GM18951 (cell line): ENCODE data around the gene ARL8A.

Experiments
- POLR2A ChIP-seq: IDR thresholded peaks from 4 replicates; pipeline ENCODE4 v1.6.1; 2011; ENCODE audit warnings: mild to moderate bottlenecking; ENCODE audit not compliant: insufficient read length, insufficient read depth; ENCODE audit errors: extremely low read depth
- in situ Hi-C: fragments of 300-500 bp; cut with MboI; formaldehyde crosslinking; loops from one replicate; pipeline ENCODE4 v1.12.0; 2022; ENCODE audit warnings: low sequenced_read_pairs, mixed read lengths, inconsistent platforms; ENCODE audit not compliant: unreplicated experiment

ARL8A gene

DNA sequence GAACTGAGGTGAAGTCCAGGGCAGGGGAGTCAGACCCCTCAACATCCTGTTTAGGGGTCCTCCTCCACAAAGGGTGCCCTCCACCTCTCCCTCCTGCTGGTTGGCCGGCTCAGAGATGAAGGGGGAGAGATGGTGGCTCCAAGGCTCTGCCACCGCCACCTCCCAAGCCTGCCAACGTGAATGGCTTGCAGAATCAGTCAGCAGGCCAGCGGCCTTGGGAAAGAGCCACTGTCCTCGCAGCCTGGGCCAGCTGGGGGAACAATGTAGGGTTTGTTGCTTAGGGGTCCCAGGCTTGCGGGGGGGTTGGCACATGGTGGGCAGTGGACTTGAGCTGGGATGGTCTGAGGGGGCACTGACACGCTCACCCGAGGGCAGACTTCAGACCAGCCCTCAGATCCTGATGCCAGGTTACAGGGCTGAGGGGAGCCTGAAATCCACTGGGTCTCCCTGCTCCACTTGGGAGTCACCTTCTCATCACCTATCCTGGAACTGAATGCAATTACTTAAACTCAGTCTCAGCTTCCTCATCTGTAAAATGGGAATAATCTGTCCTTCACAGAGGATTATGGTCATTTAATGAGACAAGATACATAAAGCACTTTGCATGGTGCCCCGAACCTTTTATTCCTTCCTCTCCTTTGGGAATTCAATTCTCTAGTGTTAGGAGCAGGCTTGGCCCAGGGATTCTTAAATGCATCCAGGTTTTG is 13.6 kb downstream of the ARL8A start:
- no peak for TF ChIP-seq POLR2A
- in situ Hi-C loops: no loop called here

DNA sequence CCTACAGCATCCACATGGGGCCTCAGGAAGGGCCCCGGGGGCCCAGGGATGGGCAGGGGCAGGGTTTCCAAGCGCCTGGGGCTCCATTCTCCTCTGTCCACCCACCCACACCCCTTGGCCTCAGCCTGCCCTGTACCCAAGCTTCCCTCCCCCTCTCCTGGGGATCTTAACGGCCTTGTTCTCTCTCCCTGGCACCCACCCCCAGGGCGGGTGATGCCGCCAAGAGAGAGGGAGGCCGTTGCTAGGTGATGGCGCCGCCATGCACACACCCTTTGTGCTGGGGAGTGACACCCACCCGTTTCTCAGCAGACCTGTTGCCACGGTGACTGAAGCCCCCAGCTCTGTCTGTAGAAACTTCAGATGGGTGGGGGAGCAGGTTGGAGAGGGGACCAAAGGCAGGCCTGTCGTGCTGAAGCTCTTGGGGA is 14.2 kb downstream of the ARL8A start:
- in situ Hi-C loops: no loop called here
- TF ChIP-seq POLR2A: no peak

DNA sequence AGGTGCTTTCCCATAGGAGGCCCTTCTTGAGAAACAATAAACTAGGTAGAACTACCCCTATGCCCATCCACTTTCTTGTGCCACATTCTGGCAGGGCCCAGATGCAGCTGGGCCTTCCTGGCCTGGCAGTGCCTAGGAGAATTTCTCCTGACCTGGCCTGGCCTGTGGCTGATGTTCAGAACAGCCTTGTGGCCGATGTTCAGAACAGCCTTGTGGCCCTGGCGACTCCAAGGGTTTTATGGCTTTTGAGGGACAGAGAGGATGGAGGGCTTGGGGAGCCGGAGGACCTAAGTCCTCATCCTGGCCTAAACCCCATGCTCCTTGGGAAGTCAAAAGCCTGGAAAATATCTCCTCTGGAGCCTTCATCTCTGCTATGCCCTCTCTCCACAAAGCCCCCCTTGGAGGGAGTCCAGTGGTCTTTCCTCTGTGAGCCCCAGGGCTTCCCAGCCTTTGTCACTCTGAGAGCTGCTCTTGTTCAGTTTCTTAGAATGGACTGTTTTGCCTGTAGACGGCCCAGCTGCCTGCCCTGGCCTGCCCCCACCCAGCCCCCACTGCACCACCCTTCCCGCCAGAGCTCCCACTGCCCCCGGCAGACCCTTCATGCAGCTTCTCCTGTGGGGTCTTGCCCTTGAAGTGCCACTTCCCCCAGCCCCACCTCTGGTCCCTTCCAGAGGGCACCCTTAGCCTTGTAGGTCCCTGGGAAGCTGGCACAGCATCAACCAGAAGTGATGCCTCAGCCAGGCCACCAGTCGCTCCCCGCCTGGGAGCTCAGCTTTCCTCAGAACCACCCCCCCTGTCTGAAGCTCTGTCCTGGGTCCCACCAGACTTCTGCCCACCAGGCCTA is 14.9 kb downstream of the ARL8A start:
- in situ Hi-C loops: loop anchor here (10.0 kb wide), 1 partner anchor 235 kb away; no protein-coding TSS in a partner anchor
- TF ChIP-seq POLR2A: no peak

DNA sequence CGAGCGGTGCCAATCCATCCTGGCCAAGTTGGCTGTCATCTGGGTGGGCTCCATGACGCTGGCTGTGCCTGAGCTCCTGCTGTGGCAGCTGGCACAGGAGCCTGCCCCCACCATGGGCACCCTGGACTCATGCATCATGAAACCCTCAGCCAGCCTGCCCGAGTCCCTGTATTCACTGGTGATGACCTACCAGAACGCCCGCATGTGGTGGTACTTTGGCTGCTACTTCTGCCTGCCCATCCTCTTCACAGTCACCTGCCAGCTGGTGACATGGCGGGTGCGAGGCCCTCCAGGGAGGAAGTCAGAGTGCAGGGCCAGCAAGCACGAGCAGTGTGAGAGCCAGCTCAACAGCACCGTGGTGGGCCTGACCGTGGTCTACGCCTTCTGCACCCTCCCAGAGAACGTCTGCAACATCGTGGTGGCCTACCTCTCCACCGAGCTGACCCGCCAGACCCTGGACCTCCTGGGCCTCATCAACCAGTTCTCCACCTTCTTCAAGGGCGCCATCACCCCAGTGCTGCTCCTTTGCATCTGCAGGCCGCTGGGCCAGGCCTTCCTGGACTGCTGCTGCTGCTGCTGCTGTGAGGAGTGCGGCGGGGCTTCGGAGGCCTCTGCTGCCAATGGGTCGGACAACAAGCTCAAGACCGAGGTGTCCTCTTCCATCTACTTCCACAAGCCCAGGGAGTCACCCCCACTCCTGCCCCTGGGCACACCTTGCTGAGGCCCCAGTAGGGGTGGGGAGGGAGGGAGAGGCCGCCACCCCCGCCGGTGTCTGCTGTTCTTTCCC is 16.5 kb downstream of the ARL8A start:
- no peak for TF ChIP-seq POLR2A
- in situ Hi-C loops: loop anchor here (10.0 kb wide), 1 partner anchor 233 kb away; no protein-coding TSS in a partner anchor

DNA sequence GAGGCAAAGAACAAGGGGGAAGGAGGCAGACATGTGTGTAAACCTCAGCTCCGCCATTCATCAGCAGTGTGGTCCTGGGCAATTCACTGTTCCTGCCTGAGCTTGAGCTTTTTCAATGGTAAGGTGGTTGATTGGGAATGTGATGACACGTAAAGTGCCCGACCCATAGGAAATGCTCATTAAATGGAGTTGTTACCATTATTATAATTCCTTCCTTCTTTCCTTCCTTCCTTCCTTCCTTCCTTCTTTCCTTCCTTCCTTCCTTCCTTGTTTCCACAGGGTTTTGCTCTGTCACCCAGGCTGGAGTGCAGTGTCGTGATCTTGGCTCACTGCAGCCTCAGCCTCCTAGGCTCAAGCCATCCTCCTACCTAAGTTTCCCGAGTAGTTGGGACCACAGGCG is 17.5 kb downstream of the ARL8A start:
- in situ Hi-C loops: loop anchor here (10.0 kb wide), 1 partner anchor 232 kb away; no protein-coding TSS in a partner anchor

DNA sequence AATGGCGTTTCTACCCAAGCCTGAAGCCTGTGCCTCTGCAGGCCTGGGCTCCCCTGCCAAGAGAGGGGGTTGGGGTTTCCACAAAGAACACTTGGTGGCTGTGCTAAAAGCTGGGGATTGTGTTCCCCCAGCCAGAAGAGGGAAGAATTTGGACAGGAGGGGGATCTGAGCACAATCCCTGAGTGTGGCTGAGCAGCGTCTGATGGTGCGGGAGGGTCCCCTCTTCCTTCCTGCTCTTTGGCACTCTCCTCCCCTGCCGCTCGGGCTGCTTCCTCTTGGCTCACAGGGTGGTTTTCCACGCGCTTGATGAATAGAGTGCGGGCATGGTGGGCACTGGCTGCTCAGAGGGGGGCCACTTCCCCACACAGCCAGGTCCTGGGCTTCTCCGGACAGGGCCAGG is 18.1 kb downstream of the ARL8A start:
- TF ChIP-seq POLR2A: no peak
- in situ Hi-C loops: loop anchor here (10.0 kb wide), 1 partner anchor 232 kb away; no protein-coding TSS in a partner anchor

More for the DNA sequence above, 17.5 kb downstream of the ARL8A start:
- no peak for TF ChIP-seq POLR2A

DNA sequence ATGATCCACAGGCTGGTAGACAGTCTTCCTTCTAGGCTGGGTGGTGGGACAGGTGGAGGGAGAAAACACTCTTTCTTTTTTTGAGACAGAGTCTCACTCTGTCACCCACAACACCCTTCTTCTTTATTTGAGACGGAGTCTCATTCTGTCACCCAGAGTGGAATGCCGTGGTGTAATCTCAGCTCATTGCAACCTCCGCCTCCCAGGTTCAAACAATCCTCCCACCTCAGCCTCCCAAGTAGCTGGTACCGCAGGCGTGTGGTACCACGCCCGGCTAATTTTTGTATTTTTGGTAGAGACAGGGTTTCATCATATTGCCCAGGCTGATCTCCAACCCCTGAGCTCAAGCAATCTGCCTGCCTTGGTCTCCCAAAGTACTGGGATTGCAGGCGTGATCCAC is 18.9 kb downstream of the ARL8A start:
- in situ Hi-C loops: loop anchor here (10.0 kb wide), 1 partner anchor 231 kb away; no protein-coding TSS in a partner anchor

DNA sequence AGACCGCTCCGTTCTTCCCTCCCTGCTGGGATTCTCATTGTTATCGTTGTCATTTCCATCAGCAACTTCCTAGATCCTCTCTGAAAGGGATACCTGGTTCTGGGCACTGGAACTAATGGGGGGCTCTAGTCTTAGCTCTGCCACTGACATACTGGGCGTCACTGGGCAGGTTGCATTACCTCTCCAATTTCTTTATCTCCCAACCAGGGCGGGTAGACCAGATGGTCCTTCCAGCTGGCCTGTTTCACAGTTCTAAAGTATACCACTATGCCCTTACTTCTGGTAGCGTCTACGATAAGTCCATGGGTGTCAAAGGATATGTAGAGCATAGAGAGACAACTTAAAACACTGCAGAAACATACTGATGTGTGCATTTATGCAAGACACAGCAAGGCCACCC is 20.4 kb downstream of the ARL8A start:
- in situ Hi-C loops: loop anchor here (10.0 kb wide), 1 partner anchor 229 kb away; no protein-coding TSS in a partner anchor
- TF ChIP-seq POLR2A: no peak

More for the DNA sequence above, 18.9 kb downstream of the ARL8A start:
- no peak for TF ChIP-seq POLR2A

DNA sequence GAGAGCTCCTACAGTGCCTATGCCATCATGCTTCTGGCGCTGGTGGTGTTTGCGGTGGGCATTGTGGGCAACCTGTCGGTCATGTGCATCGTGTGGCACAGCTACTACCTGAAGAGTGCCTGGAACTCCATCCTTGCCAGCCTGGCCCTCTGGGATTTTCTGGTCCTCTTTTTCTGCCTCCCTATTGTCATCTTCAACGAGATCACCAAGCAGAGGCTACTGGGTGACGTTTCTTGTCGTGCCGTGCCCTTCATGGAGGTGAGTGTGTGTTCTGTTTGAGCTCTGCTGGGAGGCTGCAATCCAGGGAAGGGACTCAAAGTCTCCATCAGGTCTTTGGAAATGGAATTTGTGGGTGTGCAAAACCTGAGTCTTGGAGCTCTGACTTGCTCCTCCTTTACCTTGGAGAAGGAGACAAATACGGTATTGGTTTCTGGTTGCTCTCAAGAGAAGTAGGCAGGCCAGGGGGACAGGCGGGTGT is 21.2 kb downstream of the ARL8A start:
- in situ Hi-C loops: loop anchor here (10.0 kb wide), 1 partner anchor 229 kb away; no protein-coding TSS in a partner anchor
- TF ChIP-seq POLR2A: no peak

DNA sequence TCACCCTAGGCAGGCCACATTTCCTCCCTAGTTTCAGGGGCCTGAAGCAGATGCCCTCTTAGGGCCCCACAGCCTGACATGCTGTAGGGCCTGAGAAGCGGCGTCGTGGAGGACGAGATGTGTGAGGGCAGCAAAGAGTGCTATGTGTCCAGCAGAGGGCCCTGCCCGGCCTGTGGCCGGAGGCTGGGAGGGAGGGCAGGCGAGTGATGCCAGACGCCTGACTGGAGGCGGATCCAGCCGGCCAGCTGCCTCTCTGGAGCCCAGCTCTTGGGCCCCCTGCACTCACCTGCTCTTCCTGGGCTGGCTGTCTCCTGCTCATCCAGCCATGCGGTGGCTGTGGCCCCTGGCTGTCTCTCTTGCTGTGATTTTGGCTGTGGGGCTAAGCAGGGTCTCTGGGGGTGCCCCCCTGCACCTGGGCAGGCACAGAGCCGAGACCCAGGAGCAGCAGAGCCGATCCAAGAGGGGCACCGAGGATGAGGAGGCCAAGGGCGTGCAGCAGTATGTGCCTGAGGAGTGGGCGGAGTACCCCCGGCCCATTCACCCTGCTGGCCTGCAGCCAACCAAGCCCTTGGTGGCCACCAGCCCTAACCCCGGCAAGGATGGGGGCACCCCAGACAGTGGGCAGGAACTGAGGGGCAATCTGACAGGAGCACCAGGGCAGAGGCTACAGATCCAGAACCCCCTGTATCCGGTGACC is 21.8 kb downstream of the ARL8A start, which contains the start of gene GPR37L1:
Gene GPR37L1, plus strand, starts transcription at position 279 of the 697 bp plus-strand sequence. Its CDS starts 47 bp downstream, at position 326.
- TF ChIP-seq POLR2A: no peak
- in situ Hi-C loops: loop anchor here (10.0 kb wide), 1 partner anchor 228 kb away; no protein-coding TSS in a partner anchor

DNA sequence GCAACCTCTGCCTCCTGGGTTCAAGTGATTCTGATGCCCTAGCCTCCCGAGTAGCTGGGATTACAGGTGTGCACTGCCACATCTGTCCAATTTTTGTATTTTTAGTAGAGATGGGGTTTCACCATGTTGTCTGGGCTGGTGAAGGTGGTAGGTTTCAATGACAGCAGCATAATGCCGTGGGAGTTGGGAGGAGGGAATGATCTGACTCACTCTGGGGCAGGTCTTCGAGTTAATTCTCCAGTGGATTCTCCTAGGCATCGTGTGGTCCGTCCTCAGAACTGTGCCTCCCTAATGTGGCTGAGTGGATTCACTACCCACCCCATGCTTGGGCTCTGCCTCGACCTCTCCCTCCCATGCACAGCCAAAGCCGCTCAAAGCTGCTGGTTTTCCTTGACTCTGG is 23.5 kb downstream of the ARL8A start:
- TF ChIP-seq POLR2A: no peak

DNA sequence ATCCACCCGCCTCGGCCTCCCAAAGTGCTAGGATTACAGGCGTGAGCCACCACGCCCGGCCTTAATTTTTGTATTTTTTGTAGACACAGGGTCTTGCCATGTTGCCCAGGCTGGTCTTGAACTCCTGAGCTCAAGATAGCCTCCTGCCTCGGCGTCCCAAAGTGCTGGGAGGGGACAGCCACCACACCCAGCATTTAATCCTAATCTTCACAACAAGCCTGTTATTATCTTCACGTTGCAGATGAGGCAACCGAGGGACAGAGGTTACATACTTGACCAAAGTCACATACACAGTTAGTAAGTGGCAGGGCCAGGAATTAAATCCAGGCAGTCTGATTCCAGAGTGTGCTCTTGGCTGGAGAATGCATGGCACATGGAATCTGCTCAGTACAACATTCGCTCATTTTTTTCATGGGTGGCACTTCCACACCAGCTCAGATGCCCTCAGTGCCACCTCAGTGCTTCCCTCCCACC is 26.6 kb downstream of the ARL8A start:
- TF ChIP-seq POLR2A: no peak
- in situ Hi-C loops: loop anchor here (5.0 kb wide), 1 partner anchor 111 kb away; no protein-coding TSS in a partner anchor

More for the DNA sequence above, 23.5 kb downstream of the ARL8A start:
- in situ Hi-C loops: loop anchor here (10.0 kb wide), 1 partner anchor 226 kb away; no protein-coding TSS in a partner anchor

DNA sequence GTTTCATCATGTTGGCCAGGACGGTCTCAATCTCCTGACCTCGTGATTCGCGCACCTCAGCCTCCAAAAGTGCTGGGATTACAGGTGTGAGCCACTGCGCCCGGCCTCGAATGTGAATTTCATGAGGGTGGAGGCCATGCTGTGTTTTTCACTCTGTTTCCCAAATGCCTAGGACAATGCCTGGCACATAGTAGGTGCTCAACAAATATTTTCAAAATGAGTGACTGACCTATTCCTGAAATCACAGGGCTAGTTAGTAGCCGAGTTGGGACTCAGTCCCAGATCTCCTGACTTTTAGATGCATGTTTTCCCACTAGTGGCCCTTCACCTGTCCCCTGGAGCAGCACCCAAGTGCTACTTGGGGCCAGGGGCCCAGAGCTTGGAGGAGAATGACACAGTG is 28.2 kb downstream of the ARL8A start:
- in situ Hi-C loops: loop anchor here (5.0 kb wide), 1 partner anchor 109 kb away; no protein-coding TSS in a partner anchor
- no peak for TF ChIP-seq POLR2A
